ENCODE data around the gene FILIP1L.

GRCh38 chr3:100063929-100064461 lies 50.3 kb downstream of the FILIP1L start:
- TF ChIP-seq GATA2 (IDR thresholded peaks at IDR 0.05; ENCODE audit: low read depth, low read length): no peak
- no peak for TF ChIP-seq GATA3 (IDR thresholded peaks at IDR 0.05; ENCODE audit: low read depth, low read length)

All from SH-SY5Y (cell line).